HG03432 (cell line): ENCODE data around the gene TANGO6.

Experiments used
- ATAC-seq: cut with Tn5 transposase; IDR thresholded peaks from one replicate; pipeline ENCODE4 v1.9.1; 2021; ENCODE audit warnings: mild to moderate bottlenecking, moderate library complexity; ENCODE audit not compliant: unreplicated experiment

Gene TANGO6

GRCh38 chr16:68999114-68999513 lies 155.8 kb downstream of the TANGO6 start:
- no peak for ATAC-seq

- ATAC-seq: no peak
Measured at GRCh38 chr16:69003500-69003899, 160.2 kb downstream of the TANGO6 start.

GRCh38 chr16:69005641-69006355 lies 162.5 kb downstream of the TANGO6 start:
- ATAC-seq: no peak

- no peak for ATAC-seq
Measured at GRCh38 chr16:69012906-69013305, 169.6 kb downstream of the TANGO6 start.

- ATAC-seq: no peak
Measured at GRCh38 chr16:69013991-69014390, 170.7 kb downstream of the TANGO6 start.

GRCh38 chr16:69014811-69015210 lies 171.5 kb downstream of the TANGO6 start:
- ATAC-seq: no peak

GRCh38 chr16:69017036-69017783 lies 173.9 kb downstream of the TANGO6 start:
- no peak for ATAC-seq

GRCh38 chr16:69019811-69020210 lies 176.5 kb downstream of the TANGO6 start:
- no peak for ATAC-seq

- ATAC-seq: no peak
Measured at GRCh38 chr16:69029121-69029520, 185.8 kb downstream of the TANGO6 start.

GRCh38 chr16:69031877-69032301 lies 188.6 kb downstream of the TANGO6 start:
- no peak for ATAC-seq

GRCh38 chr16:69033151-69033949 lies 190.0 kb downstream of the TANGO6 start:
- no peak for ATAC-seq

GRCh38 chr16:69035375-69035774 lies 192.0 kb downstream of the TANGO6 start:
- no peak for ATAC-seq

GRCh38 chr16:69036399-69037091 lies 193.2 kb downstream of the TANGO6 start:
- no peak for ATAC-seq

GRCh38 chr16:69037373-69038160 lies 194.2 kb downstream of the TANGO6 start:
- no peak for ATAC-seq

GRCh38 chr16:69039333-69039941 lies 196.1 kb downstream of the TANGO6 start:
- ATAC-seq: no peak

- no peak for ATAC-seq
Measured at GRCh38 chr16:69040144-69040909, 197.0 kb downstream of the TANGO6 start.

- ATAC-seq: no peak
Measured at GRCh38 chr16:69048328-69049120, 205.2 kb downstream of the TANGO6 start.

GRCh38 chr16:69049146-69049545 lies 205.8 kb downstream of the TANGO6 start:
- no peak for ATAC-seq
